ENCODE measurements around the gene TACR1.

Gene TACR1

GRCh38 chr2:75025633-75026380 is 173.5 kb downstream of the TACR1 start:
- H3K9me3 ChIP-seq (ENCODE audit: control insufficient read depth, low read length), result no peaks in the 10 kb centered on the region
- H3K9ac ChIP-seq, result no peak overlapping the region
- H3K4me3 ChIP-seq (ENCODE audit: low read depth, low read length), result no peak overlapping the region
- no peak overlapping the region for H3K4me2 ChIP-seq (ENCODE audit: low read length)
- H3K79me2 ChIP-seq, result no peaks in the 10 kb centered on the region
- TF ChIP-seq CTCF (IDR thresholded peaks at IDR 0.05), result no peak
- no peak overlapping the region for H2AFZ ChIP-seq
- no peaks in the 10 kb centered on the region for H3K4me1 ChIP-seq
- H3K36me3 ChIP-seq (ENCODE audit: control insufficient read depth, insufficient read depth, low read length), result no peaks in the 10 kb centered on the region
- no peaks in the 10 kb centered on the region for H3K27me3 ChIP-seq (ENCODE audit: control insufficient read depth, insufficient read depth, low read length)
- no peak overlapping the region for H3K27ac ChIP-seq

- Histone ChIP-seq H3K79me2 (no peaks in the 10 kb centered on the region), H3K27me3 (ENCODE audit: control insufficient read depth, insufficient read depth, low read length) (no peaks in the 10 kb centered on the region), H3K4me1 (no peaks in the 10 kb centered on the region), H3K27ac (no peak overlapping the region), H3K9me3 (ENCODE audit: control insufficient read depth, low read length) (no peaks in the 10 kb centered on the region), H3K9ac (no peak overlapping the region), H2AFZ (no peak overlapping the region), H3K36me3 (ENCODE audit: control insufficient read depth, insufficient read depth, low read length) (no peaks in the 10 kb centered on the region), H3K4me2 (ENCODE audit: low read length) (no peak overlapping the region), H3K4me3 (ENCODE audit: low read depth, low read length) (no peak overlapping the region)
- TF ChIP-seq CTCF (IDR thresholded peaks at IDR 0.05), result no peak
Observed at GRCh38 chr2:75025216-75025615, 174.1 kb downstream of the TACR1 start.

GRCh38 chr2:75023666-75024455 is 175.5 kb downstream of the TACR1 start:
- TF ChIP-seq CTCF (IDR thresholded peaks at IDR 0.05), result no peak
- Histone ChIP-seq H3K79me2 (no peaks in the 10 kb centered on the region), H3K27me3 (ENCODE audit: control insufficient read depth, insufficient read depth, low read length) (no peaks in the 10 kb centered on the region), H3K36me3 (ENCODE audit: control insufficient read depth, insufficient read depth, low read length) (no peaks in the 10 kb centered on the region), H3K27ac (no peak overlapping the region), H2AFZ (no peak overlapping the region), H3K9me3 (ENCODE audit: control insufficient read depth, low read length) (no peaks in the 10 kb centered on the region), H3K4me2 (ENCODE audit: low read length) (no peak overlapping the region), H3K4me3 (ENCODE audit: low read depth, low read length) (no peak overlapping the region), H3K9ac (no peak overlapping the region), H3K4me1 (no peaks in the 10 kb centered on the region)

- no peak overlapping the region for H3K9ac ChIP-seq
- TF ChIP-seq CTCF (IDR thresholded peaks at IDR 0.05), result no peak
- no peaks in the 10 kb centered on the region for H3K27me3 ChIP-seq (ENCODE audit: control insufficient read depth, insufficient read depth, low read length)
- no peaks in the 10 kb centered on the region for H3K79me2 ChIP-seq
- no peak overlapping the region for H3K4me2 ChIP-seq (ENCODE audit: low read length)
- H2AFZ ChIP-seq, result no peak overlapping the region
- H3K27ac ChIP-seq, result no peak overlapping the region
- H3K36me3 ChIP-seq (ENCODE audit: control insufficient read depth, insufficient read depth, low read length), result no peaks in the 10 kb centered on the region
- H3K9me3 ChIP-seq (ENCODE audit: control insufficient read depth, low read length), result no peaks in the 10 kb centered on the region
- no peaks in the 10 kb centered on the region for H3K4me1 ChIP-seq
- no peak overlapping the region for H3K4me3 ChIP-seq (ENCODE audit: low read depth, low read length)
Observed at GRCh38 chr2:75022516-75022915, 176.8 kb downstream of the TACR1 start.

All from parathyroid adenoma (tissue), 2 donors.